Activated CD4-positive, alpha-beta T cell treated with anti-CD3 and anti-CD28 coated beads for 4 hours (primary cell): ENCODE measurements around the gene BAG5.

Source experiments
- DNase-seq, 2 donors: peaks; one replicate each; pipeline ENCODE4 v3.0.0-alpha.2; 2020

Gene BAG5

GRCh38 chr14:103545915-103546651 is 16.4 kb downstream of the BAG5 start:
- no peak for DNase-seq

GRCh38 chr14:103545219-103545914 is 17.1 kb downstream of the BAG5 start:
- DNase-seq, result no peak

- no peak for DNase-seq
Measured at GRCh38 chr14:103544388-103545218, 17.9 kb downstream of the BAG5 start.

GRCh38 chr14:103543721-103544387 is 18.6 kb downstream of the BAG5 start:
- DNase-seq, result no peak

GRCh38 chr14:103543140-103543539 is 19.3 kb downstream of the BAG5 start:
- DNase-seq, result no peak

- no peak for DNase-seq
Measured at GRCh38 chr14:103542605-103543088, 19.8 kb downstream of the BAG5 start.

GRCh38 chr14:103541709-103542604 is 20.5 kb downstream of the BAG5 start:
- no peak for DNase-seq

- DNase-seq, result no peak
Measured at GRCh38 chr14:103540821-103541708, 21.4 kb downstream of the BAG5 start.

GRCh38 chr14:103539056-103539825 is 23.2 kb downstream of the BAG5 start:
- no peak for DNase-seq

- no peak for DNase-seq
Measured at GRCh38 chr14:103538291-103539055, 24.0 kb downstream of the BAG5 start.

GRCh38 chr14:103537175-103537990 is 25.1 kb downstream of the BAG5 start:
- no peak for DNase-seq

- no peak for DNase-seq
Measured at GRCh38 chr14:103536693-103537092, 25.8 kb downstream of the BAG5 start.

- DNase-seq, result no peak
Measured at GRCh38 chr14:103535891-103536565, 26.4 kb downstream of the BAG5 start.

- DNase-seq, result no peak
Measured at GRCh38 chr14:103535081-103535890, 27.2 kb downstream of the BAG5 start.

GRCh38 chr14:103534576-103535061 is 27.8 kb downstream of the BAG5 start:
- no peak for DNase-seq

- no peak for DNase-seq
Measured at GRCh38 chr14:103533999-103534575, 28.4 kb downstream of the BAG5 start.
